ENCODE results near the gene S100A2. TPM values are rescaled to one million over a fixed set of nuclear protein-coding genes. Genes with fewer than 3 reads are reported as not detected.
"Not testable (repeated sequence)": the region's sequence is repeated elsewhere in the genome, so short reads cannot be mapped to it uniquely, and the experiment has no call there.

Gene S100A2
- total RNA-seq, 1 experiment from 2014 or later: 17.8 TPM

- no peak for DNase-seq (ENCODE audit: low spot score)
Measured at GRCh38 chr1:153563991-153564390, 1.7 kb downstream of the S100A2 start.

- no peak for DNase-seq (ENCODE audit: low spot score)
Measured at GRCh38 chr1:153563483-153563901, 2.2 kb downstream of the S100A2 start.

- not testable (repeated sequence) for DNase-seq (ENCODE audit: low spot score)
Measured at GRCh38 chr1:153562021-153562420, 3.6 kb downstream of the S100A2 start.

GRCh38 chr1:153561466-153561985 lies 4.1 kb downstream of the S100A2 start:
- DNase-seq (ENCODE audit: low spot score): no peak

GRCh38 chr1:153560771-153561465 lies 4.7 kb downstream of the S100A2 start:
- DNase-seq (ENCODE audit: low spot score): no peak

GRCh38 chr1:153560241-153560640 lies 5.4 kb downstream of the S100A2 start:
- DNase-seq (ENCODE audit: low spot score): no peak

- no peak for DNase-seq (ENCODE audit: low spot score)
Measured at GRCh38 chr1:153557877-153558276, 7.8 kb downstream of the S100A2 start.

- DNase-seq (ENCODE audit: low spot score): no peak
Measured at GRCh38 chr1:153556348-153556747, 9.3 kb downstream of the S100A2 start.

GRCh38 chr1:153553830-153554541 lies 11.7 kb downstream of the S100A2 start:
- no peak for DNase-seq (ENCODE audit: low spot score)

- DNase-seq (ENCODE audit: low spot score): no peak
Measured at GRCh38 chr1:153553096-153553495, 12.5 kb downstream of the S100A2 start.

- DNase-seq (ENCODE audit: low spot score): no peak
Measured at GRCh38 chr1:153552335-153552734, 13.3 kb downstream of the S100A2 start.

- DNase-seq (ENCODE audit: low spot score): no peak
Measured at GRCh38 chr1:153550827-153551500, 14.7 kb downstream of the S100A2 start.

- DNase-seq (ENCODE audit: low spot score): no peak
Measured at GRCh38 chr1:153550398-153550758, 15.3 kb downstream of the S100A2 start.

GRCh38 chr1:153549741-153550397 lies 15.8 kb downstream of the S100A2 start:
- DNase-seq (ENCODE audit: low spot score): no peak

- DNase-seq (ENCODE audit: low spot score): peak; percentile 83
Measured at GRCh38 chr1:153548722-153549688, 16.6 kb downstream of the S100A2 start, which contains the start of gene S100A3. TSS of gene S100A3 (minus strand) at chr1:153549258. CDS start at chr1:153548485, 773 bp downstream.

GRCh38 chr1:153547560-153548551 lies 17.8 kb downstream of the S100A2 start:
- no peak for DNase-seq (ENCODE audit: low spot score)

GRCh38 chr1:153546796-153547559 lies 18.7 kb downstream of the S100A2 start:
- DNase-seq (ENCODE audit: low spot score): no peak

- no peak for DNase-seq (ENCODE audit: low spot score)
Measured at GRCh38 chr1:153546371-153546770, 19.3 kb downstream of the S100A2 start.

Measured in H4 (cell line).